K562 (cell line): Measurements from ENCODE around the gene ST6GAL1. TPM values are rescaled to one million over a fixed set of nuclear protein-coding genes. Genes with fewer than 3 reads are reported as not detected.

Experiments
- ATAC-seq: fragments of 200-7000 bp; cut with Tn5 transposase; 3 replicates; pipeline ENCODE4 v1.9.1; 2020; ENCODE audit warnings: moderate library complexity
- BruUV-seq: library from RNA; stranded (reverse); fragments of 400-500 nt; replicated peaks from 2 replicates; lab custom pipeline; 2021; lab: Mats Ljungman, UMichigan
- CTCF ChIA-PET: fragments of 300-600 bp; formaldehyde crosslinking; extraction: SDS; loops from one replicate; lab custom pipeline; 2021; ENCODE audit warnings: low intra/inter-chr PET ratio; lab: Yijun Ruan, JAX
- POLR2A ChIA-PET: fragments of 300-600, 350-650 bp; sonication (Branson Sonifier 250); formaldehyde crosslinking; extraction: SDS; loops from one replicate; lab custom pipeline; 2021; ENCODE audit warnings: antibody characterized with exemption, inconsistent platforms; lab: Yijun Ruan, JAX
- DNase-seq, 4 experiments: peaks; one replicate each; pipeline versions ENCODE4 v3.0.0 to v3.0.0-alpha.2; 2011 to 2018; ENCODE audit warnings: low spot score in 3 of 4, mixed read lengths in 3 of 4; ENCODE audit errors: extremely low read depth in 1 of 4
- FAIRE-seq: peaks from 2 replicates; lab custom pipeline; 2011; peaks lifted over from hg19 to GRCh38; lab: Jason Lieb, UNC
- H2AFZ ChIP-seq: 2 replicates; pipeline ENCODE4 v1.6.0; 2011; ENCODE audit warnings: low read depth, low read length, control low read depth, inconsistent platforms
- H3K27ac ChIP-seq: fragments of 200-600 bp; 3 replicates; pipeline ENCODE4 v1.8.0; 2011; ENCODE audit warnings: low read depth, mild to moderate bottlenecking, control low read depth, inconsistent platforms, low read length, moderate library complexity, mixed read lengths; ENCODE audit errors: extremely low read depth
- H3K27me3 ChIP-seq, 2 experiments: fragments of 300-600 bp in 1 of 2; 2 replicates in 1 of 2; 3 replicates in 1 of 2; pipeline versions ENCODE4 v1.6.0 to v1.8.0; 2011; ENCODE audit warnings: inconsistent platforms in 2 of 2, low read length in 2 of 2, mild to moderate bottlenecking in 1 of 2, mixed read lengths in 1 of 2, moderate library complexity in 1 of 2; ENCODE audit not compliant: control insufficient read depth in 2 of 2, insufficient read depth in 2 of 2
- H3K36me3 ChIP-seq: fragments of 300-600 bp; 3 replicates; pipeline ENCODE4 v1.8.0; 2011; ENCODE audit warnings: mild to moderate bottlenecking, low read length, inconsistent platforms; ENCODE audit not compliant: control insufficient read depth, insufficient read depth
- H3K4me1 ChIP-seq, 2 experiments: fragments of 200-600 bp in 1 of 2; replicated peaks in 1 of 2; 2 replicates in 1 of 2; 3 replicates in 1 of 2; pipeline versions ENCODE4 v1.5.1 to v1.8.0; 2011; ENCODE audit warnings: inconsistent platforms in 2 of 2, low read length in 2 of 2, mild to moderate bottlenecking in 1 of 2, mixed read lengths in 1 of 2, moderate library complexity in 1 of 2; ENCODE audit not compliant: control insufficient read depth in 2 of 2, insufficient read depth in 2 of 2
- H3K4me2 ChIP-seq: 2 replicates; pipeline ENCODE4 v1.6.1; 2011; ENCODE audit warnings: low read length, control low read depth, inconsistent platforms, mixed read lengths; ENCODE audit not compliant: insufficient read depth
- H3K4me3 ChIP-seq: fragments of 200-600 bp; sonication (generic), shearing (Covaris generic); 2 replicates; pipeline ENCODE4 v1.5.1; 2016; ENCODE audit warnings: control low read depth, inconsistent platforms
- H3K79me2 ChIP-seq: fragments of 200-600 bp; 3 replicates; pipeline ENCODE4 v1.8.0; 2011; ENCODE audit warnings: low read length, inconsistent platforms; ENCODE audit not compliant: control insufficient read depth, insufficient read depth
- H3K9ac ChIP-seq, 2 experiments: 2 replicates each; pipeline versions ENCODE4 v1.6.0 to v1.6.1; 2011; ENCODE audit warnings: low read depth in 2 of 2, low read length in 2 of 2, control low read depth in 1 of 2, inconsistent platforms in 1 of 2, mild to moderate bottlenecking in 1 of 2, mixed read lengths in 1 of 2; ENCODE audit not compliant: insufficient read depth in 1 of 2
- H3K9me1 ChIP-seq: one replicate; pipeline ENCODE4 v1.6.0; 2011; ENCODE audit warnings: inconsistent platforms, mild to moderate bottlenecking, low read length, moderate library complexity; ENCODE audit not compliant: control insufficient read depth, insufficient read depth
- H3K9me3 ChIP-seq: replicated peaks from 2 replicates; pipeline ENCODE4 v1.5.1; 2011; ENCODE audit warnings: low read depth, low read length, inconsistent platforms; ENCODE audit not compliant: control insufficient read depth, insufficient read depth
- H4K20me1 ChIP-seq: replicated peaks from 2 replicates; pipeline ENCODE4 v1.6.1; 2011; ENCODE audit warnings: low read length, inconsistent platforms, mixed read lengths; ENCODE audit not compliant: control insufficient read depth, insufficient read depth
- E2F8 ChIP-seq: fragments of 450-650 bp; IDR thresholded peaks from 2 replicates; pipeline ENCODE4 v1.7.1; 2018; ENCODE audit warnings: mild to moderate bottlenecking, low read depth; ENCODE audit not compliant: partially characterized antibody
- ESRRA ChIP-seq: fragments of 450-650 bp; IDR thresholded peaks from 2 replicates; pipeline ENCODE4 v1.6.1; 2014; ENCODE audit warnings: low read depth, mild to moderate bottlenecking, moderate library complexity, borderline replicate concordance
- HMG20B ChIP-seq: fragments of 250-450 bp; sonication (Bioruptor Pico); IDR thresholded peaks from 2 replicates; pipeline ENCODE4 v1.5.0; 2021; ENCODE audit warnings: mild to moderate bottlenecking
- SMAD4 ChIP-seq: fragments of 250-450 bp; sonication (Bioruptor Pico); conservative IDR thresholded peaks from 2 replicates; pipeline ENCODE4 v1.8.0; 2021; ENCODE audit warnings: inconsistent platforms, mild to moderate bottlenecking, moderate library complexity
- TAF7 ChIP-seq: fragments of 450-650 bp; IDR thresholded peaks from 2 replicates; pipeline ENCODE4 v1.6.1; 2016; ENCODE audit warnings: missing genetic modification characterization, missing compliant biosample characterization
- TEAD4 ChIP-seq, 2 experiments: sonication (generic) in 1 of 2; formaldehyde crosslinking in 1 of 2; IDR thresholded peaks; 2 replicates each; pipeline versions ENCODE4 v1.6.1 to v1.8.0; 2012 to 2022; ENCODE audit warnings: borderline replicate concordance in 1 of 2, inconsistent platforms in 1 of 2, low read length in 1 of 2, mild to moderate bottlenecking in 1 of 2, missing genetic modification reagents in 1 of 2
- THRA ChIP-seq: fragments of 450-650 bp; IDR thresholded peaks from 2 replicates; pipeline ENCODE4 v1.6.1; 2017; ENCODE audit warnings: mild to moderate bottlenecking, moderate library complexity
- ZNF316 ChIP-seq: fragments of 450-650 bp; IDR thresholded peaks from 2 replicates; pipeline ENCODE4 v1.6.1; 2016
- ZNF324 ChIP-seq: fragments of 250-450 bp; sonication (Bioruptor Pico); IDR thresholded peaks from 2 replicates; pipeline ENCODE4 v1.4.0; 2020; ENCODE audit warnings: mild to moderate bottlenecking
- ZNF507 ChIP-seq: conservative IDR thresholded peaks from 2 replicates; pipeline ENCODE4 v1.6.1; 2017; ENCODE audit warnings: missing genetic modification characterization, missing compliant biosample characterization
- WGBS: fragments of 100-300 bp; shearing (Covaris generic); methylation state at CpG from one replicate; pipeline ENCODE4 v1.1.6; 2016; ENCODE audit warnings: low coverage, mixed read lengths; ENCODE audit not compliant: insufficient coverage; ENCODE audit errors: missing lambda C conversion rate; 5-methylcytosine and 5-hydroxymethylcytosine counted together
- in situ Hi-C: fragments of 300-500 bp; cut with MboI; formaldehyde crosslinking; loops from 4 replicates; pipeline ENCODE4 v1.15.0; 2018; ENCODE audit warnings: inconsistent platforms, mixed read lengths
- intact Hi-C: fragments of 100-400 bp; cut with micrococcal nuclease; formaldehyde crosslinking; loops from 2 replicates; pipeline ENCODE4 v1.14.2; 2022
- polyA plus RNA-seq, 8 experiments: library from polyadenylated mRNA; depleted of rRNA in 4 of 8; stranded (reverse) in 5 of 8; unstranded in 3 of 8; fragments of >200 nt; fragmentation: Nextera tagmentation in 2 of 8; fragmentation: Illumina TruSeq in 1 of 8; extraction: Ambion mirVana in 2 of 8; extraction: Trizol in 1 of 8; gene quantifications; 2 replicates each; pipeline versions ENCODE4 v1.2.1 to v1.2.3, GENCODE V29; 2011 to 2014; ENCODE audit warnings: inconsistent platforms in 1 of 8, missing spikeins in 1 of 8
- total RNA-seq, 7 experiments: library from RNA; depleted of rRNA in 6 of 7; stranded (reverse); fragments of >200 nt in 6 of 7; fragmentation: Illumina TruSeq in 2 of 7; extraction: Trizol in 2 of 7; gene quantifications; 2 replicates each; pipeline versions ENCODE4 v1.2.1 to v1.2.3, GENCODE V29; 2011 to 2021; ENCODE audit warnings: low replicate concordance in 1 of 7

The ST6GAL1 gene
- total and polyA plus RNA-seq, 9 of the 15 experiments (the other 6 are each of a cell fraction or from before 2014, with no cell fraction given) = 31.9 to 145 (median 71.0) TPM

GRCh38 chr3:187005827-187006481 lies 75.6 kb downstream of the ST6GAL1 start (continued):
- 0 out of 2 replicates have a peak, but pooled peaks have one; percentile 18 for TF ChIP-seq TEAD4 (IDR thresholded peaks at IDR 0.05; ENCODE audit: low read length)
- TF ChIP-seq TEAD4 (CRISPR knock-in tag; IDR thresholded peaks at IDR 0.05; ENCODE audit: borderline replicate concordance) = no peak
- TF ChIP-seq ESRRA = peak; percentile 54; the same call in 1 of the 2 replicates
- TF ChIP-seq SMAD4 (CRISPR knock-in tag) = 0 out of 2 replicates have a peak, but pooled peaks have one; percentile 35

- in situ Hi-C loops = no loop called here
- Histone ChIP-seq H3K4me3 (no peak overlapping the region), H3K36me3 (peaks cover 37% of the 10 kb centered on the region), H4K20me1 (no peaks in the 10 kb centered on the region), H3K27me3 (no peaks in the 10 kb centered on the region), H3K79me2 (peaks cover 12% of the 10 kb centered on the region; the same call in 1 of the 3 replicates), H3K9me1 (no peaks in the 10 kb centered on the region), H3K9ac (no peak overlapping the region), H3K27ac (no peak overlapping the region), H3K9me3 (0 out of 2 replicates have a peak, but pooled peaks cover 3% of the 10 kb centered on the region), H3K4me2 (no peak overlapping the region), H3K4me1 (peaks cover 13 to 15% of the 10 kb centered on the region in 2 experiments), H2AFZ (no peak overlapping the region)
- ChIA-PET CTCF (no interaction called here), POLR2A (interaction anchor here (0.8 kb wide), 1 partner anchor 68 kb away, joined by 3 read pairs; no protein-coding TSS in a partner anchor)
- TF ChIP-seq E2F8 (no peak), HMG20B (CRISPR knock-in tag) (no peak), ZNF507 (no peak), THRA (no peak), ZNF324 (no peak), TAF7 (tag) (no peak), ZNF316 (no peak)
- WGBS = 71% methylated on average over 2 of the region's 2 CpGs
- FAIRE-seq (peak; percentile 42), ATAC-seq (no peak), DNase-seq (no peak)
- no TSS peak for BruUV-seq
- intact Hi-C loops = no loop called here
These were observed 76.7 kb downstream of the ST6GAL1 start for GRCh38 chr3:187006864-187007630.
